Measurements from ENCODE around the gene RAB44.

Gene RAB44

GRCh38 chr6:36746251-36746650, 48.6 kb downstream of the RAB44 start:
- Mint-ChIP-seq H3K4me3 (no peak overlapping the region), H3K9me3 (peaks cover 20% of the 10 kb centered on the region), H3K36me3 (ENCODE audit: low read depth) (peaks cover 11% of the 10 kb centered on the region), H3K4me1 (ENCODE audit: low read depth) (peaks cover 26% of the 10 kb centered on the region), H3K27me3 (ENCODE audit: low read depth) (no peaks in the 10 kb centered on the region), H3K27ac (no peak overlapping the region)

GRCh38 chr6:36749829-36750489, 52.3 kb downstream of the RAB44 start:
- no peak overlapping the region for H3K27ac Mint-ChIP-seq
- peaks cover 37% of the 10 kb centered on the region for H3K4me1 Mint-ChIP-seq (ENCODE audit: low read depth)
- H3K36me3 Mint-ChIP-seq (ENCODE audit: low read depth) = peaks cover 11% of the 10 kb centered on the region
- peaks cover 20% of the 10 kb centered on the region for H3K9me3 Mint-ChIP-seq
- H3K4me3 Mint-ChIP-seq = no peak overlapping the region
- H3K27me3 Mint-ChIP-seq (ENCODE audit: low read depth) = no peaks in the 10 kb centered on the region

GRCh38 chr6:36751091-36751490, 53.5 kb downstream of the RAB44 start:
- no peaks in the 10 kb centered on the region for H3K27me3 Mint-ChIP-seq (ENCODE audit: low read depth)
- H3K4me1 Mint-ChIP-seq (ENCODE audit: low read depth) = peaks cover 48% of the 10 kb centered on the region
- peaks cover 20% of the 10 kb centered on the region for H3K9me3 Mint-ChIP-seq
- H3K4me3 Mint-ChIP-seq = no peak overlapping the region
- H3K27ac Mint-ChIP-seq = peak overlapping the region; percentile 58
- peaks cover 14% of the 10 kb centered on the region for H3K36me3 Mint-ChIP-seq (ENCODE audit: low read depth)

- no peaks in the 10 kb centered on the region for H3K27me3 Mint-ChIP-seq (ENCODE audit: low read depth)
These were observed 54.2 kb downstream of the RAB44 start for GRCh38 chr6:36751833-36752186.

GRCh38 chr6:36752187-36752885, 54.7 kb downstream of the RAB44 start:
- peaks cover 57% of the 10 kb centered on the region for H3K4me1 Mint-ChIP-seq (ENCODE audit: low read depth)
- H3K9me3 Mint-ChIP-seq = peaks cover 20% of the 10 kb centered on the region
- H3K27me3 Mint-ChIP-seq (ENCODE audit: low read depth) = no peaks in the 10 kb centered on the region
- H3K36me3 Mint-ChIP-seq (ENCODE audit: low read depth) = peaks cover 14% of the 10 kb centered on the region
- H3K27ac Mint-ChIP-seq = peak overlapping the region; percentile 96
- peak overlapping the region; percentile 70 for H3K4me3 Mint-ChIP-seq

More at GRCh38 chr6:36751833-36752186, 54.2 kb downstream of the RAB44 start:
- Mint-ChIP-seq H3K36me3 (ENCODE audit: low read depth) (peaks cover 14% of the 10 kb centered on the region), H3K4me3 (peak overlapping the region; percentile 29), H3K27ac (peak overlapping the region; percentile 73), H3K9me3 (peaks cover 20% of the 10 kb centered on the region), H3K4me1 (ENCODE audit: low read depth) (peaks cover 55% of the 10 kb centered on the region)

- Mint-ChIP-seq H3K27ac (peak overlapping the region; percentile 96), H3K4me1 (ENCODE audit: low read depth) (peaks cover 62% of the 10 kb centered on the region), H3K36me3 (ENCODE audit: low read depth) (peaks cover 14% of the 10 kb centered on the region), H3K9me3 (peaks cover 20% of the 10 kb centered on the region), H3K4me3 (no peak overlapping the region), H3K27me3 (ENCODE audit: low read depth) (no peaks in the 10 kb centered on the region)
These were observed 55.4 kb downstream of the RAB44 start for GRCh38 chr6:36752886-36753506.

- Mint-ChIP-seq H3K4me3 (no peak overlapping the region), H3K9me3 (peaks cover 14% of the 10 kb centered on the region), H3K27ac (peak overlapping the region; percentile 91), H3K36me3 (ENCODE audit: low read depth) (peaks cover 14% of the 10 kb centered on the region), H3K4me1 (ENCODE audit: low read depth) (peaks cover 68% of the 10 kb centered on the region), H3K27me3 (ENCODE audit: low read depth) (no peaks in the 10 kb centered on the region)
These were observed 56.2 kb downstream of the RAB44 start for GRCh38 chr6:36753671-36754405.

- H3K4me1 Mint-ChIP-seq (ENCODE audit: low read depth) = peaks cover 72% of the 10 kb centered on the region
- H3K27me3 Mint-ChIP-seq (ENCODE audit: low read depth) = no peaks in the 10 kb centered on the region
- H3K27ac Mint-ChIP-seq = peak overlapping the region; percentile 91
- peak overlapping the region; percentile 63 for H3K4me3 Mint-ChIP-seq
- H3K9me3 Mint-ChIP-seq = peaks cover 7% of the 10 kb centered on the region
- peaks cover 8% of the 10 kb centered on the region for H3K36me3 Mint-ChIP-seq (ENCODE audit: low read depth)
These were observed 57.2 kb downstream of the RAB44 start for GRCh38 chr6:36754582-36755434.

GRCh38 chr6:36755435-36756348, 58.1 kb downstream of the RAB44 start:
- H3K4me3 Mint-ChIP-seq = peak overlapping the region; percentile 63
- no peaks in the 10 kb centered on the region for H3K27me3 Mint-ChIP-seq (ENCODE audit: low read depth)
- peaks cover under 1% of the 10 kb centered on the region for H3K9me3 Mint-ChIP-seq
- peaks cover 3% of the 10 kb centered on the region for H3K36me3 Mint-ChIP-seq (ENCODE audit: low read depth)
- peak overlapping the region; percentile 91 for H3K27ac Mint-ChIP-seq
- H3K4me1 Mint-ChIP-seq (ENCODE audit: low read depth) = peaks cover 72% of the 10 kb centered on the region

GRCh38 chr6:36756786-36757185, 59.2 kb downstream of the RAB44 start:
- Mint-ChIP-seq H3K4me1 (ENCODE audit: low read depth) (peaks cover 67% of the 10 kb centered on the region), H3K36me3 (ENCODE audit: low read depth) (peaks cover 3% of the 10 kb centered on the region), H3K27me3 (ENCODE audit: low read depth) (no peaks in the 10 kb centered on the region), H3K27ac (peak overlapping the region; percentile 91), H3K9me3 (no peaks in the 10 kb centered on the region), H3K4me3 (peak overlapping the region; percentile 63)

GRCh38 chr6:36757206-36757605, 59.6 kb downstream of the RAB44 start:
- Mint-ChIP-seq H3K27ac (peak overlapping the region; percentile 72), H3K36me3 (ENCODE audit: low read depth) (peaks cover 3% of the 10 kb centered on the region), H3K4me3 (peak overlapping the region; percentile 18), H3K4me1 (ENCODE audit: low read depth) (peaks cover 64% of the 10 kb centered on the region), H3K9me3 (no peaks in the 10 kb centered on the region), H3K27me3 (ENCODE audit: low read depth) (no peaks in the 10 kb centered on the region)

- no peak overlapping the region for H3K4me3 Mint-ChIP-seq
- H3K27ac Mint-ChIP-seq = peak overlapping the region; percentile 72
- peaks cover 56% of the 10 kb centered on the region for H3K4me1 Mint-ChIP-seq (ENCODE audit: low read depth)
- H3K9me3 Mint-ChIP-seq = no peaks in the 10 kb centered on the region
- no peaks in the 10 kb centered on the region for H3K27me3 Mint-ChIP-seq (ENCODE audit: low read depth)
- H3K36me3 Mint-ChIP-seq (ENCODE audit: low read depth) = peaks cover 3% of the 10 kb centered on the region
These were observed 60.4 kb downstream of the RAB44 start for GRCh38 chr6:36757943-36758508.
